Calu3 (cell line): ENCODE data around the gene SFMBT2. TPM values are rescaled to one million over a fixed set of nuclear protein-coding genes. Genes with fewer than 3 reads are reported as not detected.
A peak's percentile ranks its signal among the peaks of the same experiment; 100 is the strongest.

Experiments
- BruUV-seq: library from RNA; stranded (reverse); fragments of 400-500 nt; replicated peaks from 2 replicates; lab custom pipeline; 2021; lab: Mats Ljungman, UMichigan
- CTCF ChIA-PET: fragments of 300-600 bp; sonication (Branson Sonifier 250); formaldehyde crosslinking; loops from one replicate; lab custom pipeline; 2022; ENCODE audit warnings: antibody characterized with exemption; lab: Charles Lee
- DNase-seq: peaks from one replicate; pipeline ENCODE4 v3.0.0; 2022
- H3K27ac Mint-ChIP-seq: one replicate; pipeline ENCODE4 v1.8.0; 2022; ENCODE audit warnings: mixed read lengths; ENCODE audit not compliant: unreplicated experiment
- H3K27me3 Mint-ChIP-seq: one replicate; pipeline ENCODE4 v1.8.0; 2022; ENCODE audit warnings: mixed read lengths; ENCODE audit not compliant: unreplicated experiment
- H3K36me3 Mint-ChIP-seq: one replicate; pipeline ENCODE4 v1.8.0; 2022; ENCODE audit warnings: mild to moderate bottlenecking, moderate library complexity, mixed read lengths; ENCODE audit not compliant: insufficient read depth, unreplicated experiment
- H3K4me1 Mint-ChIP-seq: one replicate; pipeline ENCODE4 v1.8.0; 2022; ENCODE audit warnings: mild to moderate bottlenecking, low read depth, mixed read lengths; ENCODE audit not compliant: unreplicated experiment
- H3K4me3 Mint-ChIP-seq: one replicate; pipeline ENCODE4 v1.8.0; 2022; ENCODE audit warnings: mild to moderate bottlenecking, low read depth, moderate library complexity, mixed read lengths; ENCODE audit not compliant: unreplicated experiment
- H3K9me3 Mint-ChIP-seq: one replicate; pipeline ENCODE4 v1.8.0; 2022; ENCODE audit warnings: low read depth, mixed read lengths; ENCODE audit not compliant: unreplicated experiment
- CTCF ChIP-seq: fragments of 200-600 bp; IDR thresholded peaks from one replicate; pipeline ENCODE4 v1.8.0; 2022; ENCODE audit warnings: antibody characterized with exemption; ENCODE audit not compliant: unreplicated experiment
- intact Hi-C: fragments of 100-400 bp; cut with micrococcal nuclease; formaldehyde crosslinking; loops from one replicate; pipeline ENCODE4 v1.10.0; 2022; ENCODE audit not compliant: unreplicated experiment
- total RNA-seq: library from RNA; stranded (reverse); gene quantifications from 2 replicates; pipeline ENCODE4 v1.2.3, GENCODE V29; 2022

SFMBT2 gene
- total RNA-seq, 1 experiment from 2014 or later: 0.64 TPM

GRCh38 chr10:7260912-7261311 lies 149.9 kb downstream of the SFMBT2 start:
- no peak for TF ChIP-seq CTCF
- intact Hi-C loops: loop anchor here (1.0 kb wide), 1 partner anchor 156 kb away; no protein-coding TSS in a partner anchor
- no peak overlapping the region for H3K4me3 Mint-ChIP-seq
- CTCF ChIA-PET: no interaction called here
- H3K27ac Mint-ChIP-seq: no peak overlapping the region
- BruUV-seq: no TSS peak
- no peaks in the 10 kb centered on the region for H3K27me3 Mint-ChIP-seq
- H3K36me3 Mint-ChIP-seq: peaks cover 5% of the 10 kb centered on the region
- H3K4me1 Mint-ChIP-seq: peaks cover 34% of the 10 kb centered on the region
- DNase-seq: no peak
- no peaks in the 10 kb centered on the region for H3K9me3 Mint-ChIP-seq

- intact Hi-C loops: loop anchor here (1.0 kb wide), 1 partner anchor 157 kb away; no protein-coding TSS in a partner anchor
- DNase-seq: peak; percentile 26
Measured at GRCh38 chr10:7260412-7260900, 150.4 kb downstream of the SFMBT2 start.

GRCh38 chr10:7258948-7259523 lies 151.8 kb downstream of the SFMBT2 start:
- intact Hi-C loops: no loop called here
- BruUV-seq: no TSS peak
- Mint-ChIP-seq H3K36me3 (peaks cover 5% of the 10 kb centered on the region), H3K9me3 (no peaks in the 10 kb centered on the region), H3K27ac (no peak overlapping the region), H3K4me3 (no peak overlapping the region), H3K27me3 (no peaks in the 10 kb centered on the region), H3K4me1 (peaks cover 24% of the 10 kb centered on the region)
- CTCF ChIA-PET: no interaction called here
- DNase-seq: no peak
- TF ChIP-seq CTCF: no peak

More at GRCh38 chr10:7260412-7260900, 150.4 kb downstream of the SFMBT2 start:
- Mint-ChIP-seq H3K27ac (no peak overlapping the region), H3K36me3 (peaks cover 5% of the 10 kb centered on the region), H3K9me3 (no peaks in the 10 kb centered on the region), H3K27me3 (no peaks in the 10 kb centered on the region), H3K4me3 (no peak overlapping the region), H3K4me1 (peaks cover 34% of the 10 kb centered on the region)
- no TSS peak for BruUV-seq
- CTCF ChIA-PET: interaction anchor here (0.6 kb wide), 1 partner anchor 150 kb away, joined by 4 read pairs; the partner anchor contains the start of gene SFMBT2
- peak; percentile 44 for TF ChIP-seq CTCF

- peaks cover 5% of the 10 kb centered on the region for H3K36me3 Mint-ChIP-seq
- BruUV-seq: no TSS peak
- no peak for TF ChIP-seq CTCF
- H3K4me3 Mint-ChIP-seq: no peak overlapping the region
- H3K27me3 Mint-ChIP-seq: peaks cover 12% of the 10 kb centered on the region
- H3K9me3 Mint-ChIP-seq: no peaks in the 10 kb centered on the region
- no peak overlapping the region for H3K27ac Mint-ChIP-seq
- intact Hi-C loops: no loop called here
- peaks cover 16% of the 10 kb centered on the region for H3K4me1 Mint-ChIP-seq
- CTCF ChIA-PET: no interaction called here
- no peak for DNase-seq
Measured at GRCh38 chr10:7255517-7255916, 155.3 kb downstream of the SFMBT2 start.
